Esophagus squamous epithelium (tissue), 4 donors: ENCODE measurements around the gene SIK1.
"Not testable (repeated sequence)": the region's sequence is repeated elsewhere in the genome, so short reads cannot be mapped to it uniquely, and the experiment has no call there.

Experiments used
- CTCF ChIP-seq, 6 experiments: fragments of 450-650 bp in 4 of 6; fragments of 200-600 bp in 2 of 6; sonication (generic) in 2 of 6; IDR thresholded peaks; one replicate each; pipeline ENCODE4 v1.5.1; 2016 to 2019; ENCODE audit warnings: antibody characterized with exemption in 6 of 6, mild to moderate bottlenecking in 4 of 6, moderate library complexity in 4 of 6
- POLR2A ChIP-seq, 4 donors: fragments of 450-650 bp; IDR thresholded peaks; one replicate each; pipeline ENCODE4 v1.6.1; 2017; ENCODE audit warnings: antibody characterized with exemption in 4 of 4, mild to moderate bottlenecking in 4 of 4, moderate library complexity in 3 of 4

DNA sequence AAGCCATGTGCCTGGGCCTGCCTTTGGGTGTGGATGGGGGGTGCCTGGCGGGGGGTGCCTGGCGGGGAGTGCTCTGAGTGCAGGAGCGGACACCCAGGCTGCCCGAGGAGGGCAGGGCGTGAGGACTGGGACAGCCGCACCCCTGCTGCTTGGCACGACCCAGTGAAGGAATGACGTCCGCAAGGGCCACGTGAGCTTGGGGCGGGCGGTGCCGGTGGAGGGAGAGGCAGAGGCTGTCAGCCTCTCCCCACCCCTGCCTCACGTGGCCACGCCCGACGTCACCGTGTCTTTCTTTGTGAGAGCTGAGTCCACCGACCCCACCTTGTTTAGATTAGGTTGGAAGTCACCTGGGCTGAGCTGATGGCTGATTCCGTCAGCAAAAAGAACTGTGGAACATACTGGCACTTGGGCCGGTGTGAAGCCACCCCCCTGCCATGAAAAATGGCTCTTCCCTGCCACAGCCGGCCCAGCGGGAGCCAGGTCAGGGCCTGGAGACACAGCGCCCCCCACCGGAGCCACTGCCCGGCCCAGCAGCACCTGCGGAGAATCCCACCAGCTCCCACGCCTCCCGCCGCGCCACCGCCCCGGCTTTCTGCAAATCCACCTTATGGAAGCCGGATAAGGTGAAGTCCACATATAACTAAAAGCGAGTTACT lies 19.5 kb upstream of the SIK1 start:
- not testable (repeated sequence) for TF ChIP-seq CTCF, POLR2A (IDR thresholded peaks at IDR 0.05)
